ENCODE measurements around the gene GALNT16.

Gene GALNT16

GRCh38 chr14:69368381-69368780, 108.4 kb downstream of the GALNT16 start:
- Histone ChIP-seq H3K36me3 (ENCODE audit: control insufficient read depth in 4 of 4, insufficient read depth in 4 of 4, low read length in 3 of 4) (peaks cover 0 to 4% (median 2%) of the 10 kb centered on the region in 4 experiments), H3K4me3 (ENCODE audit: control insufficient read depth in 1 of 7, extremely low read depth in 1 of 7, insufficient read depth in 4 of 7, low read depth in 2 of 7, low read length in 6 of 7) (no peak overlapping the region), H3K27me3 (replicated peaks in 2 of 5; ENCODE audit: control insufficient read depth in 4 of 5, insufficient read depth in 5 of 5, low read length in 4 of 5) (no peaks in the 10 kb centered on the region), H3K4me1 (ENCODE audit: control extremely low read depth in 1 of 4, control insufficient read depth in 4 of 4, insufficient read depth in 4 of 4, low read length in 3 of 4) (no peaks in the 10 kb centered on the region), H3K9me3 (ENCODE audit: control extremely low read depth in 1 of 5, control insufficient read depth in 4 of 5, insufficient read depth in 2 of 5, low read depth in 1 of 5, low read length in 4 of 5) (no peaks in the 10 kb centered on the region), H3K27ac (ENCODE audit: insufficient read depth in 1 of 2, low read depth in 1 of 2, low read length in 2 of 2, poor library complexity in 1 of 2, severe bottlenecking in 2 of 2) (no peak overlapping the region)
- ChIA-PET POLR2A (no interaction called here), CTCF (interaction anchor here (0.7 to 1.4 kb wide), 3 partner anchors 12 to 91 kb away, joined by 3 to 5 read pairs (median 4); no protein-coding TSS in a partner anchor)
- no peak for DNase-seq
- WGBS (ENCODE audit: insufficient coverage), result 100% methylated on average over 1 of the region's 1 CpG

DNA sequence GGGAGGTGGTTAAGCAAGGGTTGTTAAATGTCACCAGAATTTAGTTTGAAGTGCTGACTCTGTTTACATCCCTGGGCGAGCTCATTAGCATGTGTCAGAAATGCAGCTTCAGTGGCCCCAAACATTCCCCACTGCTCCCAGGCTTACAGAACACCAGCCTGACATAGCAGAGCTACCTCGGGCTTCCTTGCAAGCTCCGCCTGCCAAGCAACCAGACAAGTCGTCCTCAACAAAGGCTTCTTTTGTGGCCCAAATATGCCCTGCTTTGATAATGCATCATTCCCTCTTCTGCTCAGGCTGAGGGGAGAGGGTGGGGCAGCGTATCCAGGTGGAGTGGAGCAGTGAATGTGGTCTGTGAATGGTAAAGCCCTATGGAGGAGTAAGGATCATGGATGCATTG, 110.1 kb downstream of the GALNT16 start:
- Histone ChIP-seq H3K27ac (ENCODE audit: insufficient read depth in 1 of 2, low read depth in 1 of 2, low read length in 2 of 2, poor library complexity in 1 of 2, severe bottlenecking in 2 of 2) (no peak overlapping the region), H3K4me1 (ENCODE audit: control extremely low read depth in 1 of 4, control insufficient read depth in 4 of 4, insufficient read depth in 4 of 4, low read length in 3 of 4) (no peaks in the 10 kb centered on the region), H3K36me3 (ENCODE audit: control insufficient read depth in 4 of 4, insufficient read depth in 4 of 4, low read length in 3 of 4) (peaks cover 2 to 12% (median 5%) of the 10 kb centered on the region in 4 experiments), H3K4me3 (ENCODE audit: control insufficient read depth in 1 of 7, extremely low read depth in 1 of 7, insufficient read depth in 4 of 7, low read depth in 2 of 7, low read length in 6 of 7) (no peak overlapping the region), H3K27me3 (replicated peaks in 2 of 5; ENCODE audit: control insufficient read depth in 4 of 5, insufficient read depth in 5 of 5, low read length in 4 of 5) (no peaks in the 10 kb centered on the region), H3K9me3 (ENCODE audit: control extremely low read depth in 1 of 5, control insufficient read depth in 4 of 5, insufficient read depth in 2 of 5, low read depth in 1 of 5, low read length in 4 of 5) (peaks cover 0 to 6% (median 0%) of the 10 kb centered on the region in 5 experiments)
- ChIA-PET CTCF (interaction anchor here (1.4 kb wide), 1 partner anchor 11 kb away, joined by 6 read pairs; no protein-coding TSS in a partner anchor), POLR2A (no interaction called here)
- WGBS (ENCODE audit: insufficient coverage), result 87% methylated on average over 4 of the region's 5 CpGs
- DNase-seq, result no peak

DNA sequence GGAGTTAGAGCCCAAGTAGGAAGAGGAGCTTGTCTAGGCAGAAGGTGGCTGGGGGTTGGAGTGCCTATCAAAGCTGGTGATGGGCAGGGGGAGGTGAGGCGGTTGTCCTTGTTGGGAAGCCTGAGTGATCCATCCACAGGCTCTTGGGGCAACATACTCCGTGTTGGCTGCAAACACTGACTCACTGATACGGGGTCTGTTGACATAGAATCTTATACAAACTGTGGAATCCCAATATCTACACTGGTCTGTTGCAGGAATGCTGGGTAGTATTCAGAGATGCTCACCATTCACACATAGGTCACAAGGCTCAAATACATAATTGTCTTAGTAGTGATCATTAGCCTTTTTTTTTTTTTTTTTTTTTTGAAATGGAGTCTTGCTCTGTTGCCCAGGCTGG, 112.2 kb downstream of the GALNT16 start:
- Histone ChIP-seq H3K36me3 (ENCODE audit: control insufficient read depth in 4 of 4, insufficient read depth in 4 of 4, low read length in 3 of 4) (peaks cover 12 to 33% (median 20%) of the 10 kb centered on the region in 4 experiments), H3K4me1 (ENCODE audit: control extremely low read depth in 1 of 4, control insufficient read depth in 4 of 4, insufficient read depth in 4 of 4, low read length in 3 of 4) (no peaks in the 10 kb centered on the region), H3K27ac (ENCODE audit: insufficient read depth in 1 of 2, low read depth in 1 of 2, low read length in 2 of 2, poor library complexity in 1 of 2, severe bottlenecking in 2 of 2) (no peak overlapping the region), H3K4me3 (ENCODE audit: control insufficient read depth in 1 of 7, extremely low read depth in 1 of 7, insufficient read depth in 4 of 7, low read depth in 2 of 7, low read length in 6 of 7) (no peak overlapping the region), H3K27me3 (replicated peaks in 2 of 5; ENCODE audit: control insufficient read depth in 4 of 5, insufficient read depth in 5 of 5, low read length in 4 of 5) (no peaks in the 10 kb centered on the region), H3K9me3 (ENCODE audit: control extremely low read depth in 1 of 5, control insufficient read depth in 4 of 5, insufficient read depth in 2 of 5, low read depth in 1 of 5, low read length in 4 of 5) (peaks cover 0 to 15% (median 6%) of the 10 kb centered on the region in 5 experiments)
- ChIA-PET POLR2A (no interaction called here), CTCF (no interaction called here)
- WGBS (ENCODE audit: insufficient coverage), result 100% methylated on average over 1 of the region's 3 CpGs
- DNase-seq, result no peak

DNA sequence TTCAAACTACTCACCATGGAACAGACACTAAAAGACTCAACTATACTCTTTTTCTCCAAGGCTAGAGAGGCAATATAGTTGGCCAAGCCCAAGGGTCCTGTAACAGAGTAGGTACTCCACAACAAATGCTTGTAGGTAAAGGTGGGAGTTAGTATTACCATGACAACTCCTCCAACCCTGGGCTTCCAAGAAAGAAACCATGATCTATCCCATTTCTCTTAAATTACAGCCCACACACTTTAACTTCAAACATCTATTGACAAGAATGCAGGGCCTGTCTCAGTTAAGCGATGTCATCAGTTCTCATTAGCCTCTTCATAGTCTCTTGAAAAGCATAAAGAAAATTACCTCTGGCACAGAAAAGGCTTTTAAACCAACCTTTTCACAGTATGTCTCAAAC, 113.1 kb downstream of the GALNT16 start:
- CTCF ChIA-PET, result no interaction called here
- Histone ChIP-seq H3K27ac (ENCODE audit: insufficient read depth in 1 of 2, low read depth in 1 of 2, low read length in 2 of 2, poor library complexity in 1 of 2, severe bottlenecking in 2 of 2) (no peak overlapping the region), H3K4me3 (ENCODE audit: control insufficient read depth in 1 of 7, extremely low read depth in 1 of 7, insufficient read depth in 4 of 7, low read depth in 2 of 7, low read length in 6 of 7) (no peak overlapping the region), H3K9me3 (ENCODE audit: control extremely low read depth in 1 of 5, control insufficient read depth in 4 of 5, insufficient read depth in 2 of 5, low read depth in 1 of 5, low read length in 4 of 5) (peaks cover 0 to 15% (median 6%) of the 10 kb centered on the region in 5 experiments), H3K36me3 (ENCODE audit: control insufficient read depth in 4 of 4, insufficient read depth in 4 of 4, low read length in 3 of 4) (peaks cover 12 to 33% (median 23%) of the 10 kb centered on the region in 4 experiments), H3K27me3 (replicated peaks in 2 of 5; ENCODE audit: control insufficient read depth in 4 of 5, insufficient read depth in 5 of 5, low read length in 4 of 5) (no peaks in the 10 kb centered on the region), H3K4me1 (ENCODE audit: control extremely low read depth in 1 of 4, control insufficient read depth in 4 of 4, insufficient read depth in 4 of 4, low read length in 3 of 4) (no peaks in the 10 kb centered on the region)
- POLR2A ChIA-PET, result no interaction called here
- no peak for DNase-seq
- no CpG with 5 or more reads among the region's 1 CpG for WGBS (ENCODE audit: insufficient coverage)

DNA sequence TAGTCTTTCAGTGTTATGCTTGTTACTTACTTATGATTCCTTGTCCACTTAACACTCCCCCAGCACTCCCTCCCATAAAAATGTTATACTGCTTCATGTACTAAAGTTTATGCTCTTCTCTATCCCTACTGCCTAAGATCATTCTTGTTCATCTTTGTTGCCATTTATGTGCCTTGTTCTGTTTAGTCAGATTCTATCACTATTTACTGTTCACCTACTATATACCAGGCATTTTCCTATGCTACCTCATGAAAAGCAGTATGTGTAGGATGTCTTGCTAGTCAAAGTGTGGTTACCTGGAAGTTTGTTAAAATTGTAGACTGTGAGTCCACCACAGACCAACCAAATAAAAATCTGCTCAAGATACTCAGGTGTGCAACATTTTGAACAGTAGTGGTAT, 114.3 kb downstream of the GALNT16 start:
- Histone ChIP-seq H3K27ac (ENCODE audit: insufficient read depth in 1 of 2, low read depth in 1 of 2, low read length in 2 of 2, poor library complexity in 1 of 2, severe bottlenecking in 2 of 2) (no peak overlapping the region), H3K9me3 (ENCODE audit: control extremely low read depth in 1 of 5, control insufficient read depth in 4 of 5, insufficient read depth in 2 of 5, low read depth in 1 of 5, low read length in 4 of 5) (peaks cover 0 to 15% (median 6%) of the 10 kb centered on the region in 5 experiments), H3K27me3 (replicated peaks in 2 of 5; ENCODE audit: control insufficient read depth in 4 of 5, insufficient read depth in 5 of 5, low read length in 4 of 5) (no peaks in the 10 kb centered on the region), H3K4me3 (ENCODE audit: control insufficient read depth in 1 of 7, extremely low read depth in 1 of 7, insufficient read depth in 4 of 7, low read depth in 2 of 7, low read length in 6 of 7) (no peak overlapping the region), H3K4me1 (ENCODE audit: control extremely low read depth in 1 of 4, control insufficient read depth in 4 of 4, insufficient read depth in 4 of 4, low read length in 3 of 4) (no peaks in the 10 kb centered on the region), H3K36me3 (ENCODE audit: control insufficient read depth in 4 of 4, insufficient read depth in 4 of 4, low read length in 3 of 4) (peaks cover 12 to 39% (median 24%) of the 10 kb centered on the region in 4 experiments)
- DNase-seq, result no peak
- CTCF ChIA-PET, result no interaction called here
- POLR2A ChIA-PET, result no interaction called here

DNA sequence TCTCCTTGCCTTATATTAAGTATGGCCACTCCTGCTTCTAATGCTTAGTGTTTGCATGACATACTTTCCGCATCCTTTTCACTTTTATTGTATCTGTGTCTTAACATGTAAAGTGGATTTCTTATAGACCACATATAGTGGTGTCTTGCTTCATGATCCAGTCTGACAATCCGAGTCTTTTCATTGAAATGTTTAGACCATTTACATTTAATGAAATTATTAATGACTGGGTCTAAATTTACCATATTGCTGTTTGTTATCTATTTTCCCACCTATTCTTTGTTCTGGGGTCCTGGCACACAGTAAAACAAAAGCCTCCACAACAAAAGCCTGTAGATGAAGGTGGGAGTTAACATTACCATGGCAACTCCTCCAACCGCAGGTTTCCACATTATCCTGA, 115.2 kb downstream of the GALNT16 start:
- CTCF ChIA-PET, result no interaction called here
- H3K36me3 ChIP-seq (ENCODE audit: control insufficient read depth in 4 of 4, insufficient read depth in 4 of 4, low read length in 3 of 4), result peaks cover 12 to 47% (median 32%) of the 10 kb centered on the region in 4 experiments
- no peaks in the 10 kb centered on the region for H3K27me3 ChIP-seq (replicated peaks in 2 of 5; ENCODE audit: control insufficient read depth in 4 of 5, insufficient read depth in 5 of 5, low read length in 4 of 5)

GRCh38 chr14:69375722-69376121, 115.8 kb downstream of the GALNT16 start:
- no peak for DNase-seq
- WGBS (ENCODE audit: insufficient coverage), result 92% methylated on average over 5 of the region's 5 CpGs
- CTCF ChIA-PET, result no interaction called here
- no peak overlapping the region for H3K27ac ChIP-seq (ENCODE audit: insufficient read depth in 1 of 2, low read depth in 1 of 2, low read length in 2 of 2, poor library complexity in 1 of 2, severe bottlenecking in 2 of 2)
- peaks cover 0 to 15% (median 6%) of the 10 kb centered on the region in 5 experiments for H3K9me3 ChIP-seq (ENCODE audit: control extremely low read depth in 1 of 5, control insufficient read depth in 4 of 5, insufficient read depth in 2 of 5, low read depth in 1 of 5, low read length in 4 of 5)
- no peak overlapping the region for H3K4me3 ChIP-seq (ENCODE audit: control insufficient read depth in 1 of 7, extremely low read depth in 1 of 7, insufficient read depth in 4 of 7, low read depth in 2 of 7, low read length in 6 of 7)
- peaks cover 12 to 52% (median 34%) of the 10 kb centered on the region in 4 experiments for H3K36me3 ChIP-seq (ENCODE audit: control insufficient read depth in 4 of 4, insufficient read depth in 4 of 4, low read length in 3 of 4)
- POLR2A ChIA-PET, result no interaction called here
- H3K27me3 ChIP-seq (replicated peaks in 2 of 5; ENCODE audit: control insufficient read depth in 4 of 5, insufficient read depth in 5 of 5, low read length in 4 of 5), result no peaks in the 10 kb centered on the region
- no peaks in the 10 kb centered on the region for H3K4me1 ChIP-seq (ENCODE audit: control extremely low read depth in 1 of 4, control insufficient read depth in 4 of 4, insufficient read depth in 4 of 4, low read length in 3 of 4)

More for the DNA sequence above, 115.2 kb downstream of the GALNT16 start:
- H3K4me1 ChIP-seq (ENCODE audit: control extremely low read depth in 1 of 4, control insufficient read depth in 4 of 4, insufficient read depth in 4 of 4, low read length in 3 of 4), result no peaks in the 10 kb centered on the region
- WGBS (ENCODE audit: insufficient coverage), result no CpG with 5 or more reads among the region's 3 CpGs
- H3K27ac ChIP-seq (ENCODE audit: insufficient read depth in 1 of 2, low read depth in 1 of 2, low read length in 2 of 2, poor library complexity in 1 of 2, severe bottlenecking in 2 of 2), result no peak overlapping the region
- no peak overlapping the region for H3K4me3 ChIP-seq (ENCODE audit: control insufficient read depth in 1 of 7, extremely low read depth in 1 of 7, insufficient read depth in 4 of 7, low read depth in 2 of 7, low read length in 6 of 7)
- H3K9me3 ChIP-seq (ENCODE audit: control extremely low read depth in 1 of 5, control insufficient read depth in 4 of 5, insufficient read depth in 2 of 5, low read depth in 1 of 5, low read length in 4 of 5), result peaks cover 0 to 15% (median 6%) of the 10 kb centered on the region in 5 experiments
- POLR2A ChIA-PET, result no interaction called here
- DNase-seq, result no peak
